Spleen (tissue), 13 donors: ENCODE measurements around the gene ADORA3. TPM values are rescaled to one million over a fixed set of nuclear protein-coding genes. Genes with fewer than 3 reads are reported as not detected.

ENCODE experiments used
- DNase-seq: peaks from one replicate; pipeline ENCODE4 v3.0.0-alpha.2; 2020
- H3K27ac ChIP-seq, 8 donors: fragments of 200-600 bp; sonication (generic) in 7 of 8; 1 replicate in 4 of 8; 2 replicates in 4 of 8; pipeline versions ENCODE4 v1.5.0 to v1.8.0; 2016 to 2021; ENCODE audit warnings: inconsistent platforms in 4 of 8, mild to moderate bottlenecking in 4 of 8, moderate library complexity in 1 of 8
- H3K27me3 ChIP-seq, 7 donors: fragments of 200-600 bp; sonication (generic) in 6 of 7; replicated peaks in 1 of 7; 1 replicate in 4 of 7; 2 replicates in 3 of 7; pipeline versions ENCODE4 v1.5.0 to v1.8.0; 2016 to 2021; ENCODE audit warnings: inconsistent platforms in 3 of 7, mild to moderate bottlenecking in 1 of 7
- H3K36me3 ChIP-seq, 6 donors: fragments of 200-600 bp; sonication (generic) in 5 of 6; 1 replicate in 4 of 6; 2 replicates in 2 of 6; pipeline versions ENCODE4 v1.5.0 to v1.8.0; 2016 to 2021; ENCODE audit warnings: inconsistent platforms in 2 of 6
- H3K4me1 ChIP-seq, 6 donors: fragments of 200-600 bp; sonication (generic) in 5 of 6; 1 replicate in 3 of 6; 2 replicates in 3 of 6; pipeline versions ENCODE4 v1.5.0 to v1.8.0; 2016 to 2021; ENCODE audit warnings: inconsistent platforms in 3 of 6
- H3K4me3 ChIP-seq, 8 donors: fragments of 200-600 bp; sonication (generic) in 7 of 8; 1 replicate in 4 of 8; 2 replicates in 4 of 8; pipeline versions ENCODE4 v1.5.0 to v1.8.0; 2016 to 2021; ENCODE audit warnings: inconsistent platforms in 4 of 8, mild to moderate bottlenecking in 4 of 8, moderate library complexity in 2 of 8
- H3K9me3 ChIP-seq, 8 donors: fragments of 200-600 bp; sonication (generic) in 7 of 8; 1 replicate in 4 of 8; 2 replicates in 4 of 8; pipeline versions ENCODE4 v1.5.0 to v1.8.0; 2016 to 2021; ENCODE audit warnings: inconsistent platforms in 4 of 8
- CTCF ChIP-seq, 11 experiments: fragments of 200-600 bp in 7 of 11; fragments of 450-650 bp in 4 of 11; sonication (generic) in 4 of 11; IDR thresholded peaks in 8 of 11; conservative IDR thresholded peaks in 3 of 11; 1 replicate in 7 of 11; 2 replicates in 4 of 11; pipeline versions ENCODE4 v1.4.0 to v1.8.0; 2016 to 2021; ENCODE audit warnings: antibody characterized with exemption in 11 of 11, inconsistent platforms in 4 of 11, mild to moderate bottlenecking in 1 of 11
- POLR2A ChIP-seq, 3 donors: fragments of 450-650 bp; IDR thresholded peaks; one replicate each; pipeline ENCODE4 v1.5.1; 2017; ENCODE audit warnings: antibody characterized with exemption in 3 of 3, mild to moderate bottlenecking in 1 of 3
- POLR2AphosphoS5 ChIP-seq, 3 donors: sonication (generic); formaldehyde crosslinking; IDR thresholded peaks; one replicate each; pipeline ENCODE4 v1.5.1; 2017; ENCODE audit warnings: antibody characterized with exemption in 3 of 3
- WGBS, 5 donors: extraction: QIAGEN DNeasy Blood & Tissue Kit in 3 of 5; methylation state at CpG; one replicate each; pipeline versions ENCODE4 v1.1.5 to v1.1.7; 2013 to 2018; 5-methylcytosine and 5-hydroxymethylcytosine counted together
- intact Hi-C: fragments of 100-400 bp; cut with DNase I; formaldehyde crosslinking; loops from one replicate; pipeline ENCODE4 v1.15.0; 2023; ENCODE audit warnings: low total_unique reads
- long read RNA-seq, 2 donors: transcript quantifications; one replicate each; lab custom pipeline, GENCODE V29; 2026
- polyA plus RNA-seq, 3 donors: library from polyadenylated mRNA; stranded (reverse); fragments of 200-250 nt; gene quantifications; one replicate each; pipeline ENCODE4 v1.2.1, GENCODE V29; 2013
- total RNA-seq, 7 donors: library from RNA; depleted of rRNA in 3 of 7; stranded (reverse); fragments of >200 nt in 3 of 7; fragmentation: NEBNext Ultra II Directional in 4 of 7; extraction: Animal tissue kit (Norgen Biotek cat#: 25700) in 4 of 7; gene quantifications; one replicate each; pipeline versions ENCODE4 v1.1.0 to v1.2.1, GENCODE V29; 2016 to 2021
- donor health status: healthy with polysubstance abuse.
- donor health status: DM: no; HTN: no; CAD: no; lungs with moderate emphysema.
- donor health status: DM: no; HTN: no; CAD: no.
- donor health status: Bipolar disorder and iron deficiency.
- donor health status: healthy.
- donor health status: DM: no; HTN: no; CAD: no.
- donor health status: DM: yes; HTN: yes; CAD: no.

Gene ADORA3
- 10 to 100 TPM in 1 of 7 donors, 1 to 10 TPM in 4, under 1 TPM in 2; 0.37 to 11.2 (median 7.7) TPM for total RNA-seq
- polyA plus RNA-seq, result 1 to 10 TPM; 2.5 to 4.9 (median 3.4) TPM
- long read RNA-seq, donor 1, partial matches to known transcripts, result 0 of 1 reads
- long read RNA-seq, donor 1, other reads (novel, unspliced or antisense), result 0 of 1 reads
- long read RNA-seq, donor 2, result 0 reads

- TF ChIP-seq POLR2A (IDR thresholded peaks at IDR 0.05) (no peak), CTCF (IDR thresholded peaks at IDR 0.05 in 8 of 11, conservative IDR thresholded peaks at IDR 0.05 in 3 of 11) (no peak), POLR2AphosphoS5 (IDR thresholded peaks at IDR 0.05) (peak in 1 of 3 donors; percentile 69)
- Histone ChIP-seq H3K4me1 (peaks cover 38 to 73% (median 59%) of the 10 kb centered on the region in 6 donors), H3K4me3 (peak within 1 kb of the TSS in 2 of 8 donors; percentile 10 to 42), H3K36me3 (no peaks in the 10 kb centered on the region), H3K9me3 (no peaks in the 10 kb centered on the region), H3K27me3 (no peaks in the 10 kb centered on the region), H3K27ac (peak within 1 kb of the TSS; percentile 35 to 99 (median 92))
- no peak for DNase-seq
- 16 to 30% (median 22%) methylated on average over 4 of the region's 4 CpGs for WGBS, 5 donors
- intact Hi-C loops, result loop anchor here (10.0 kb wide), 1 partner anchor 251 kb away; the partner anchor contains the start of gene DDX20
Measured at GRCh38 chr1:111503585-111504060, at the start of gene ADORA3, which contains the start of gene TMIGD3. Gene ADORA3 (minus strand): TSS chr1:111503633. CDS start chr1:111503354, 279 bp downstream. Gene TMIGD3 (minus strand): TSS chr1:111503633. CDS start chr1:111503354, 279 bp downstream.

- no peak for DNase-seq
- Histone ChIP-seq H3K36me3 (no peaks in the 10 kb centered on the region), H3K4me1 (no peaks in the 10 kb centered on the region), H3K9me3 (no peaks in the 10 kb centered on the region), H3K27ac (no peak overlapping the region), H3K4me3 (no peak overlapping the region), H3K27me3 (no peaks in the 10 kb centered on the region)
- TF ChIP-seq POLR2AphosphoS5 (IDR thresholded peaks at IDR 0.05) (no peak), POLR2A (IDR thresholded peaks at IDR 0.05) (no peak), CTCF (IDR thresholded peaks at IDR 0.05 in 8 of 11, conservative IDR thresholded peaks at IDR 0.05 in 3 of 11) (no peak)
- intact Hi-C loops, result no loop called here
- WGBS, 5 donors, result 92 to 96% (median 93%) methylated on average over 3 of the region's 3 CpGs
Measured at GRCh38 chr1:111553196-111553595, 49.8 kb upstream of the ADORA3 start.

GRCh38 chr1:111552587-111552986 lies 49.2 kb upstream of the ADORA3 start:
- intact Hi-C loops, result no loop called here

More at GRCh38 chr1:111552587-111552986, 49.2 kb upstream of the ADORA3 start:
- Histone ChIP-seq H3K4me3 (no peak overlapping the region), H3K4me1 (no peaks in the 10 kb centered on the region), H3K9me3 (no peaks in the 10 kb centered on the region), H3K36me3 (no peaks in the 10 kb centered on the region), H3K27me3 (no peaks in the 10 kb centered on the region), H3K27ac (no peak overlapping the region)
- TF ChIP-seq POLR2A (IDR thresholded peaks at IDR 0.05), result no peak
- TF ChIP-seq CTCF (IDR thresholded peaks at IDR 0.05 in 8 of 11, conservative IDR thresholded peaks at IDR 0.05 in 3 of 11), result no peak
- DNase-seq, result no peak
